Measurements from ENCODE around the gene ACBD3.

Gene ACBD3

DNA sequence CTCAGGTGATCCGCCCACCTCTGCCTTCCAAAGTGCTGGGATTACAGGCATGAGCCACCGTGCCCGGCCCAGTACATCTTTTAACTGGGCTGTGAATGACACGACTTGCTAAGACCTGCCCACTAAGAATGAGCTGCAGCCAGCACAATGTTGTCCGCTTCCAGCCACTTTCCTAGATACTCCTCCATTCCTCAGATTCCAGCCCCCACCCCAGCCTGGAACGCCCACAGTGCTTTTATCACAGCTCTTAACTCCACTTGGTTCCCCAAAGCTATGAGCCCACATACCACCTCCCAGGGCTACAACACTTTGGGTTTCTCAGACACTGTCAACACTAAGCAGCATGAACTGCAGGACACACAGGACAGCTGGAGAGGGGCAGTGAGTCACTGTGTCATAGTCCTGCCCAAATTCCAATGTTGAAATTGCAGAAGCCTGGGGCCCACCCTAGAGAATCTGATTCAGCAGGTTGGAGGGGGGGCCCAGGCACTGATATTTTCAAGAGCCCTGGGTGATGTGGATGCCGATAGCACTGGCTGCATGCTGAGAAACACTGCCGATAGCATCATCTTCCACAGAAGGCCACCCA is 58.0 kb downstream of the ACBD3 start:
- DNase-seq, result no peak
- TF ChIP-seq, protein P1, sequence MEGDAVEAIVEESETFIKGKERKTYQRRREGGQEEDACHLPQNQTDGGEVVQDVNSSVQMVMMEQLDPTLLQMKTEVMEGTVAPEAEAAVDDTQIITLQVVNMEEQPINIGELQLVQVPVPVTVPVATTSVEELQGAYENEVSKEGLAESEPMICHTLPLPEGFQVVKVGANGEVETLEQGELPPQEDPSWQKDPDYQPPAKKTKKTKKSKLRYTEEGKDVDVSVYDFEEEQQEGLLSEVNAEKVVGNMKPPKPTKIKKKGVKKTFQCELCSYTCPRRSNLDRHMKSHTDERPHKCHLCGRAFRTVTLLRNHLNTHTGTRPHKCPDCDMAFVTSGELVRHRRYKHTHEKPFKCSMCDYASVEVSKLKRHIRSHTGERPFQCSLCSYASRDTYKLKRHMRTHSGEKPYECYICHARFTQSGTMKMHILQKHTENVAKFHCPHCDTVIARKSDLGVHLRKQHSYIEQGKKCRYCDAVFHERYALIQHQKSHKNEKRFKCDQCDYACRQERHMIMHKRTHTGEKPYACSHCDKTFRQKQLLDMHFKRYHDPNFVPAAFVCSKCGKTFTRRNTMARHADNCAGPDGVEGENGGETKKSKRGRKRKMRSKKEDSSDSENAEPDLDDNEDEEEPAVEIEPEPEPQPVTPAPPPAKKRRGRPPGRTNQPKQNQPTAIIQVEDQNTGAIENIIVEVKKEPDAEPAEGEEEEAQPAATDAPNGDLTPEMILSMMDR (IDR thresholded peaks at IDR 0.05; ENCODE audit: low read depth, low read length), result no peak
- H3K4me3 ChIP-seq (ENCODE audit: low read depth, low read length), result no peak overlapping the region

GRCh38 chr1:226126824-226127569 is 59.5 kb downstream of the ACBD3 start:
- H3K4me3 ChIP-seq (ENCODE audit: low read depth, low read length), result no peak overlapping the region
- DNase-seq, result no peak
- TF ChIP-seq, protein P1 (IDR thresholded peaks at IDR 0.05; ENCODE audit: low read depth, low read length), result no peak
- no peaks in the 10 kb centered on the region for H3K36me3 ChIP-seq
- H3K27ac ChIP-seq, result no peak overlapping the region
- no peaks in the 10 kb centered on the region for H3K27me3 ChIP-seq (ENCODE audit: insufficient read depth, low read depth, severe bottlenecking)
- no peaks in the 10 kb centered on the region for H3K9me3 ChIP-seq (ENCODE audit: severe bottlenecking)

More for the DNA sequence above, 58.0 kb downstream of the ACBD3 start:
- Histone ChIP-seq H3K9me3 (ENCODE audit: severe bottlenecking) (no peaks in the 10 kb centered on the region), H3K36me3 (no peaks in the 10 kb centered on the region), H3K27ac (no peak overlapping the region), H3K27me3 (ENCODE audit: insufficient read depth, low read depth, severe bottlenecking) (no peaks in the 10 kb centered on the region)

- TF ChIP-seq, protein P1 (IDR thresholded peaks at IDR 0.05; ENCODE audit: low read depth, low read length), result no peak
- no peak for DNase-seq
- Histone ChIP-seq H3K27me3 (ENCODE audit: insufficient read depth, low read depth, severe bottlenecking) (no peaks in the 10 kb centered on the region), H3K27ac (no peak overlapping the region), H3K36me3 (no peaks in the 10 kb centered on the region), H3K9me3 (ENCODE audit: severe bottlenecking) (no peaks in the 10 kb centered on the region), H3K4me3 (ENCODE audit: low read depth, low read length) (no peak overlapping the region)
Measured at GRCh38 chr1:226125831-226126230, 60.7 kb downstream of the ACBD3 start.

DNA sequence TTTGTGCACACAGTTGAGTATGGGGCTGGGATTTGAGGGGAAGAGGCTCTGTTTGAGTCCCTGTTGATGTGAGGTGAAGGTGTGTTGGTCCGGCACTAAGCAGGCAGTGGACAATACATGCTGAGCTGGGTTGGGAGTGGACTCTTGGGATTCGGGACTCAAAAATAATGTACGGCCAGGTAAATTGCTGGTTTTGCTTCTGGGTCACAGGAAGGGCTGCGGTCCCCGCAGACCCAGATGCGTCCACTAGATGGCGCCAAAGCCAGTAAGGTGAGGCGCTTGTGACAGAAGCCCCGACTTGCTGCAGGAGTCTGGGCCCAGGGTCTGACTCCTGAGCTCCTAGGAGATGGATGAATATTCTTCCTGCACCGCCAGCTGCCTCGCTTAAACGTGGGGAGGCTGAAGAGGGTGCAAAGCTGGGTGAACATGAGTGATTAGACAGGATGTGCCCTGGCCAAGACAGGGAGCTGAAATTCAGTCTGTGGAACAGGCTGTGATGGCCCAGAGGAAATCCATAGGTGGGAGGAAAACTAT is 61.4 kb downstream of the ACBD3 start:
- H3K27ac ChIP-seq, result no peak overlapping the region

DNA sequence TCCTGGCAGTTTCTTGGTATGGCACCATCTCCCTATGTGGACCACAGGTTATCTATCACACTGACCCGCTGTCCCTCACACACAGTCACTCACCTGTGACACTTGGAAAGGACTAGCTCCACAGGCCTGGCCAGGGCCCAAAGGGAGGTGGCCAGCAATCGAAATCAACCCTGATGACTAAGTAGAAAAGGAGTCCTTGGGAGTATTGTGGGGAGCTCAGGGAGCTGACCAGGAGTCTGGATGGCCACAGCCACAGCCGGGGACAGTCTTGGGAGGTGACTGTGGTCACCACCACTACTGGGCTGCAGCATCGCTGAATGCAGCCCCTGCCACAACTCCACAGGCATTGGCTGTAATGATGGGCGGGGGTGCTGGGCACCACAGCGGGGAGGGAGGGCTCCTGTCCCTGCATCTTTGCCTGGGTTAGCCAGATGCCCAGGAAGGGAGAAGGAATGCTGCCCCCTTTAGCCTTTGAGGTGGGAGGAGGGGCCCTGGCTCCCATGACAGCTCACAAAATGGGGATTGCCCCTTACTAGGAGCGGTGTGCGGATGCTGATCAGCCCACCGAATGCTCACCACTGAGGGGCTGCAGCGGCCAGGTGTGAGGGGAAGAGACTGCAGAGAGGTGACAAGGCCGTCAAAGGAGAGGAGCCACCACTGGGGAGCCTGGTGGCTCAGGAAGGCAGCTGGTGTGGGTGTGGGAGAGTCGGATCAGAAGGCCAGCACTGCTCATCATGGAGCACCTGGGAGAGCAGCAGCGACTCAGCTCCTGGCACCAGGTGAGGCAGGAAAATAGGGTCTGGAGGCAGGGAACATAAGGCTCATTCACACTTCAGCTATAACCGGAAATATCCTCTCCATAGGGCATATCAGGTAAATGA is 62.7 kb downstream of the ACBD3 start:
- Histone ChIP-seq H3K4me3 (ENCODE audit: low read depth, low read length) (no peak overlapping the region), H3K9me3 (ENCODE audit: severe bottlenecking) (no peaks in the 10 kb centered on the region), H3K27ac (no peak overlapping the region), H3K36me3 (no peaks in the 10 kb centered on the region), H3K27me3 (ENCODE audit: insufficient read depth, low read depth, severe bottlenecking) (no peaks in the 10 kb centered on the region)
- DNase-seq, result no peak
- TF ChIP-seq, protein P1 (IDR thresholded peaks at IDR 0.05; ENCODE audit: low read depth, low read length), result no peak

More for the DNA sequence above, 61.4 kb downstream of the ACBD3 start:
- DNase-seq, result peak; percentile 74
- H3K9me3 ChIP-seq (ENCODE audit: severe bottlenecking), result no peaks in the 10 kb centered on the region
- H3K4me3 ChIP-seq (ENCODE audit: low read depth, low read length), result no peak overlapping the region
- H3K36me3 ChIP-seq, result no peaks in the 10 kb centered on the region
- TF ChIP-seq, protein P1 (IDR thresholded peaks at IDR 0.05; ENCODE audit: low read depth, low read length), result peak; percentile 73
- no peaks in the 10 kb centered on the region for H3K27me3 ChIP-seq (ENCODE audit: insufficient read depth, low read depth, severe bottlenecking)
